Ishikawa (cell line): ENCODE measurements around the gene CNGA1.

Experiments
- EGR1 ChIP-seq: IDR thresholded peaks from 2 replicates; pipeline ENCODE4 v1.6.1; 2012
- ZBTB7A ChIP-seq: IDR thresholded peaks from 2 replicates; pipeline ENCODE4 v1.6.1; 2012; ENCODE audit warnings: low read depth

DNA sequence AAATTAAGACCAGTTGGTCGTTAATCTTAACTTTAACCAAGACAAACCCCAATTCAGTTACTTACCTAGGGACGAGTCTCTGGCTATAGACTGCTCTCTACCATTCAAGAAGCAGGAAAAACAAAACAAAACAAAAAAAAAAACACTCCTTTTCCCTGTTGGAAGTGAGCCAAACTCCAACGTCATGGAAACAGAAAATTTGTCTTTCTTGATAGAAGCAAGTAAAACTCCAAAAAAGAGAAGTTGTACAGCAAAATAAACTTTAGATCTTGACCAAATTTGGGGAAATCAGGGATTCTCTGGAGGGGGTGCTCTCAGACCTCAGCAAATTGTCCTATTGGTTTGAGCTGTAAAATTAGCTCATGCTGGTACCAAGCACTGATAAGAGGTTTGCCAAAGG, 3.7 kb downstream of the CNGA1 start:
- no peak for TF ChIP-seq EGR1
- no peak for TF ChIP-seq ZBTB7A
